Bronchial epithelial cell (primary cell): Measurements from ENCODE around the gene CARF. TPM values are rescaled to one million over a fixed set of nuclear protein-coding genes. Genes with fewer than 3 reads are reported as not detected.

Source experiments
- DNase-seq: peaks from one replicate; pipeline ENCODE4 v3.0.0-alpha.2; 2010; ENCODE audit warnings: low read depth
- FAIRE-seq: peaks from 2 replicates; lab custom pipeline; 2011; peaks lifted over from hg19 to GRCh38; lab: Jason Lieb, UNC
- H3K27me3 ChIP-seq: 2 replicates; pipeline ENCODE4 v1.5.1; 2011; ENCODE audit warnings: low read length; ENCODE audit not compliant: control insufficient read depth, insufficient read depth
- H3K36me3 ChIP-seq: 2 replicates; pipeline ENCODE4 v1.5.1; 2011; ENCODE audit warnings: low read length; ENCODE audit not compliant: control insufficient read depth, insufficient read depth
- H3K4me3 ChIP-seq: 2 replicates; pipeline ENCODE4 v1.5.1; 2011; ENCODE audit warnings: mild to moderate bottlenecking, low read depth, low read length, control low read depth
- total RNA-seq: library from RNA; depleted of rRNA; stranded (reverse); fragments of >200 nt; gene quantifications from 2 replicates; pipeline ENCODE4 v1.2.1, GENCODE V29; 2014
- TF ChIP-seq, protein P1 (sequence below): IDR thresholded peaks from 2 replicates; pipeline ENCODE4 v1.5.1; 2011; ENCODE audit warnings: mild to moderate bottlenecking, moderate library complexity, low read length, control low read depth, inconsistent platforms; ENCODE audit not compliant: insufficient read depth, severe bottlenecking

CARF gene
- total RNA-seq, 1 donor from 2014 or later: 3.2 TPM

DNA sequence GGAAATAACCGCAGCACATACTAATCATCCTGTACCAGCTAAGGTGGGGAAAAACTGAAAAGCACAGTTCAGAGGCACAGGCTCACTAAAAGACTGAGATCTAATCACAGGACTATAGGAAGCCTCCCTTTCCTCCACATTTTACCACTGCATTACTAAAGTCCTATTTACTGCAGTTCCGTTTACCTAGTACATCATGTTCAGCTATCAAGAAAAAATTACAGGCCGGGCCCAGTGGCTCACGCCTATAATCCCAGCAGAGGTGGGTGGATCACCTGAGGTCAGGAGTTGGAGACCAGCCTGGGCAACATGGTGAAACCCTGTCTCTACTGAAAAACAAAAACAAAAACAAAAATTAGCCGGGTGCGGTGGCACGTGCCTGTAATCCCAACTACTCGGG lies 91.6 kb downstream of the CARF start:
- DNase-seq (no peak), FAIRE-seq (no peak)
- TF ChIP-seq, protein P1, sequence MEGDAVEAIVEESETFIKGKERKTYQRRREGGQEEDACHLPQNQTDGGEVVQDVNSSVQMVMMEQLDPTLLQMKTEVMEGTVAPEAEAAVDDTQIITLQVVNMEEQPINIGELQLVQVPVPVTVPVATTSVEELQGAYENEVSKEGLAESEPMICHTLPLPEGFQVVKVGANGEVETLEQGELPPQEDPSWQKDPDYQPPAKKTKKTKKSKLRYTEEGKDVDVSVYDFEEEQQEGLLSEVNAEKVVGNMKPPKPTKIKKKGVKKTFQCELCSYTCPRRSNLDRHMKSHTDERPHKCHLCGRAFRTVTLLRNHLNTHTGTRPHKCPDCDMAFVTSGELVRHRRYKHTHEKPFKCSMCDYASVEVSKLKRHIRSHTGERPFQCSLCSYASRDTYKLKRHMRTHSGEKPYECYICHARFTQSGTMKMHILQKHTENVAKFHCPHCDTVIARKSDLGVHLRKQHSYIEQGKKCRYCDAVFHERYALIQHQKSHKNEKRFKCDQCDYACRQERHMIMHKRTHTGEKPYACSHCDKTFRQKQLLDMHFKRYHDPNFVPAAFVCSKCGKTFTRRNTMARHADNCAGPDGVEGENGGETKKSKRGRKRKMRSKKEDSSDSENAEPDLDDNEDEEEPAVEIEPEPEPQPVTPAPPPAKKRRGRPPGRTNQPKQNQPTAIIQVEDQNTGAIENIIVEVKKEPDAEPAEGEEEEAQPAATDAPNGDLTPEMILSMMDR: no peak
- Histone ChIP-seq H3K36me3 (no peaks in the 10 kb centered on the region), H3K27me3 (no peaks in the 10 kb centered on the region), H3K4me3 (no peak overlapping the region)

DNA sequence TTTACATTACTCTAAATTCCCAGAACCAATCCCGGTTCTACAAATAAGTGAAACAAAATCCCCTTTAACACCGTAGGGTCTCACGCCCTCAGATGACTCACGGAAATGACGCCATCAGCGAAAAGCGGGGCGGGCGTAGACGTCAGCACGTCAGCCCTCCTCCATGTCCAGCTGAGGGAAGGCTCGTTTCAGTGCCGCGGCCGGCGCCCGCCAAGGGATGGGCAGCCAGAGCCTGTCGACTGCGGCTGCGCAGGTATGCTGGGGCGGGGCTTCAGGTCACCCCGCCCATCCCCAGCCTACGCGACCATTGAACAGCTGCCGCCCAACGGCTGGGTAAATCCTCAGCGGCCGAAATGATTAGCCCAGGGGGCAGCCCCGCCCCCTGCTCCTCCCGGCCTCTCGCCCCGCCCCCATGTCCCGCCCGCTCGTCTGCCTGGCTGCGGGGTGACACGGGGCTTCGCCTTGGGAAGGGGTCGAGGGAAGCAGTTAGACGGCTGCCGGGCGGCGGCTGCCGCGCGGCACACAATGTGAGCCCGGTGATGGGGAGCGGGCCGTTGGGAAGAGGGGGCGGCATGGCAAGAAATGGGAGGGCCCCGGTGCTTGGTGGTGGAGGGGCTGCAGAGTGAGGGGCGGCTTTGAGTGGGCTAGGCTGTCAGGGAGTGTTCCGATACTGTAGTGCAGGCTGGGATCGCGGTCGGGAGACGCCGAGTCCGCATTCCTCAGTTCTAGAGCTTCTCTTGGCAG lies 102.6 kb downstream of the CARF start, which contains the start of gene NBEAL1:
NBEAL1 (plus strand) TSS at position 420 of the 744 bp plus-strand sequence. CDS start 1,510 bp downstream, outside the sequence.
- FAIRE-seq (peak; percentile 84), DNase-seq (peak; percentile 95)
- Histone ChIP-seq H3K27me3 (no peaks in the 10 kb centered on the region), H3K36me3 (no peaks in the 10 kb centered on the region), H3K4me3 (peak within 1 kb of the TSS; percentile 100)
- TF ChIP-seq, protein P1: no peak

DNA sequence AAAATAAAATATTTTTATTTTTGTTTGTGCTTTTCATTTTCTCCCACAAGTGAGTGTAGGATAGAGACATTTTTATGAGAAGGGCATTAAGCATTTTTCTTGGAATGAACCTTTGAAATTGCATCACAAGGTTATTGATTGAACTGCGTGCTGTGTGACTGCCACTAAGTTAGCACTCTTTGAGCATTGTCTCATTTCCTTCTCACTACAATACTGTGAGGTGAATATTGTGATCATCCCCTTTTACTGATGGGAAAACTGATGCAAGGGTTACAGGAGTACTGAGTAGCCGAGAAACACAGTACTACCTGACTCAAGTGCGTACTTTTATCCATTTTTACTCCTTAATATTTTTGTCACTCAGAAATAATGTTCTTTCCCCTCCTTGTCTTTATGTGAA lies 104.6 kb downstream of the CARF start:
- DNase-seq (no peak), FAIRE-seq (no peak)
- Histone ChIP-seq H3K36me3 (no peaks in the 10 kb centered on the region), H3K4me3 (peak overlapping the region; percentile 100), H3K27me3 (no peaks in the 10 kb centered on the region)
- TF ChIP-seq, protein P1: no peak

DNA sequence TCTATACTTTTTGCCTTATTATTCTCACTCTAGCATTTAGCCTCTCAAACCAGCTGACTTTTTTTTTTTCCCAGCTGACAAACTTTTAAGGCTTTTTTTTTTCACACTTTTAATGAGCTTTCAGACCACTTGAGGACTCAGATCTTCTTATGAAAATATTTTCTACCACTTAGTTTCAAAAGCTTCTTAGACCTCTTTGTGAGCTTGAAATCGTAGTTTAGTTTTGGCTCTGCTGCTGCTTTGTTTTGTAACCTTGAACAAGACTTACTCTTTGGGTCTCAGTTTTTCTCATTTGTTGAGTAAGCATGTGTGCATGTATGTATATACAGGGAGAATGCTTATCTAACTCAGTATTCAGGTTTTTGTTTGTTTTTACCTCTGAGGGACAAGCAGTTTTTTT lies 106.1 kb downstream of the CARF start:
- TF ChIP-seq, protein P1: no peak
- H3K36me3 ChIP-seq: no peaks in the 10 kb centered on the region
- DNase-seq: peak; percentile 45
- H3K4me3 ChIP-seq: peak overlapping the region; percentile 16
- H3K27me3 ChIP-seq: no peaks in the 10 kb centered on the region
- no peak for FAIRE-seq

DNA sequence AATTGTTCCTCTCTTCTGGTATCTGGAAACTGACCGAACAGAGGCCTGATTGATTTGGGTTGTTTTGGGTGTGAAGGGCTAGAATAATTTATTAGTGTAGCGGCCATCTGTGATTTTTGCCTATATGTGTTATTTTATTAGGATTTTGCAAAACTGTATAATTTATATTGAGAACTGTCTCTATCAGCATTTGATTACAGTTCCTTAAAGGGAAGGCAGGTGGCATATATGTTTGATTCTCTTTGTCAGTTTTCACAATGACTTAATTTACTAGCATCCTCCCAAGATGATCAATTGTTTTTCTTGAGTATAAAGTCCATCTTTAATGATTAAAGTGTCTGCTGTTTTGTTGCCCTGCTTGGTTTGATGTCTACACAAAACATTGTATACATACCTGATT lies 107.1 kb downstream of the CARF start:
- H3K4me3 ChIP-seq: peak overlapping the region; percentile 10
- DNase-seq: no peak
- no peaks in the 10 kb centered on the region for H3K27me3 ChIP-seq
- H3K36me3 ChIP-seq: no peaks in the 10 kb centered on the region
- no peak for FAIRE-seq
- TF ChIP-seq, protein P1: no peak
